HCT116 (cell line): ENCODE results near the gene FSHR. TPM values are rescaled to one million over a fixed set of nuclear protein-coding genes. Genes with fewer than 3 reads are reported as not detected.

Experiments used
- ATAC-seq: fragments of 200-7000 bp; cut with Tn5 transposase; 2 replicates; pipeline ENCODE4 v1.9.1; 2020; ENCODE audit warnings: mild to moderate bottlenecking, moderate library complexity
- BruUV-seq: library from RNA; stranded (reverse); fragments of 400-500 nt; replicated peaks from 2 replicates; lab custom pipeline; 2021; lab: Mats Ljungman, UMichigan
- CTCF ChIA-PET: fragments of 300-600 bp; sonication (Branson Sonifier 250); formaldehyde crosslinking; loops from one replicate; lab custom pipeline; 2021; ENCODE audit warnings: antibody characterized with exemption; lab: Charles Lee
- POLR2A ChIA-PET: fragments of 300-600, 350-600 bp; sonication (Branson Sonifier 250); formaldehyde crosslinking; loops from one replicate; lab custom pipeline; 2021; ENCODE audit warnings: antibody characterized with exemption; lab: Charles Lee
- RAD21 ChIA-PET, 2 experiments: fragments of 300-600 bp; sonication (Branson Sonifier 250); formaldehyde crosslinking; loops; one replicate each; lab custom pipeline; 2023; ENCODE audit warnings: low total read pairs in 2 of 2; ENCODE audit not compliant: uncharacterized antibody in 2 of 2, unreplicated experiment in 2 of 2, low non-redundant PET in 1 of 2; lab: Charles Lee
- DNase-seq: peaks from one replicate; pipeline ENCODE4 v3.0.0-alpha.2; 2010; ENCODE audit warnings: low read depth, low spot score
- H2AFZ ChIP-seq: fragments of 200-600 bp; shearing (Covaris generic), sonication (generic); 2 replicates; pipeline ENCODE4 v1.6.1; 2017; ENCODE audit warnings: low read depth, mixed run types, mixed read lengths, antibody characterized with exemption, low read length; ENCODE audit not compliant: poor library complexity, severe bottlenecking
- H3K27ac ChIP-seq: 2 replicates; pipeline ENCODE4 v1.5.1; 2012; ENCODE audit warnings: low read depth, low read length
- H3K27me3 ChIP-seq: fragments of 200-600 bp; sonication (generic); 2 replicates; pipeline ENCODE4 v1.6.1; 2016; ENCODE audit warnings: mixed run types, low read length, mixed read lengths; ENCODE audit not compliant: insufficient read depth
- H3K36me3 ChIP-seq, 2 experiments: fragments of 200-500 bp in 1 of 2; fragments of 200-600 bp in 1 of 2; sonication (Bioruptor generic) in 1 of 2; sonication (generic) in 1 of 2; 2 replicates each; pipeline versions ENCODE4 v1.5.1 to v1.6.1; 2014 to 2016; ENCODE audit warnings: low read length in 2 of 2, inconsistent platforms in 1 of 2, mixed read lengths in 1 of 2, mixed run types in 1 of 2; ENCODE audit not compliant: insufficient read depth in 2 of 2, control insufficient read depth in 1 of 2
- H3K4me1 ChIP-seq, 2 experiments: fragments of 200-600 bp in 1 of 2; sonication (generic) in 1 of 2; 2 replicates each; pipeline versions ENCODE4 v1.5.1 to v1.6.1; 2012 to 2017; ENCODE audit warnings: low read length in 2 of 2, inconsistent platforms in 1 of 2, mild to moderate bottlenecking in 1 of 2, mixed read lengths in 1 of 2, mixed run types in 1 of 2, moderate library complexity in 1 of 2; ENCODE audit not compliant: insufficient read depth in 2 of 2, control insufficient read depth in 1 of 2
- H3K4me2 ChIP-seq: fragments of 200-600 bp; sonication (generic); 2 replicates; pipeline ENCODE4 v1.6.1; 2017; ENCODE audit warnings: mixed run types, low read length, mixed read lengths
- H3K4me3 ChIP-seq, 2 experiments: fragments of 200-600 bp in 1 of 2; sonication (generic) in 1 of 2; replicated peaks in 1 of 2; 2 replicates each; pipeline ENCODE4 v1.5.1; 2011 to 2016; ENCODE audit warnings: low read length in 2 of 2, control low read depth in 1 of 2, low read depth in 1 of 2, mild to moderate bottlenecking in 1 of 2, mixed read lengths in 1 of 2, mixed run types in 1 of 2
- H3K79me2 ChIP-seq: fragments of 200-600 bp; sonication (generic); 2 replicates; pipeline ENCODE4 v1.6.1; 2017; ENCODE audit warnings: mild to moderate bottlenecking, mixed run types, low read length, moderate library complexity, mixed read lengths; ENCODE audit not compliant: insufficient read depth
- H3K9ac ChIP-seq: fragments of 200-600 bp; sonication (generic); 2 replicates; pipeline ENCODE4 v1.6.1; 2016; ENCODE audit warnings: low read length, mixed read lengths
- H3K9me2 ChIP-seq: fragments of 200-600 bp; sonication (generic), shearing (Covaris generic); 2 replicates; pipeline ENCODE4 v1.6.1; 2017; ENCODE audit warnings: mixed run types, mild to moderate bottlenecking, moderate library complexity; ENCODE audit not compliant: insufficient read depth
- H3K9me3 ChIP-seq, 2 experiments: fragments of 200-500 bp in 1 of 2; fragments of 200-600 bp in 1 of 2; sonication (Bioruptor generic) in 1 of 2; sonication (generic) in 1 of 2; 2 replicates each; pipeline ENCODE4 v1.6.1; 2014 to 2017; ENCODE audit warnings: low read length in 2 of 2, mixed read lengths in 2 of 2, inconsistent platforms in 1 of 2, low read depth in 1 of 2, mild to moderate bottlenecking in 1 of 2, mixed run types in 1 of 2, moderate library complexity in 1 of 2; ENCODE audit not compliant: control insufficient read depth in 1 of 2, insufficient read depth in 1 of 2
- H4K20me1 ChIP-seq: fragments of 200-600 bp; sonication (generic), shearing (Covaris generic); 2 replicates; pipeline ENCODE4 v1.6.1; 2017; ENCODE audit warnings: mixed run types, mild to moderate bottlenecking, moderate library complexity; ENCODE audit not compliant: insufficient read depth
- CEBPB ChIP-seq: IDR thresholded peaks from 2 replicates; pipeline ENCODE4 v1.6.1; 2012; ENCODE audit warnings: low read depth
- EGR1 ChIP-seq: IDR thresholded peaks from 2 replicates; pipeline ENCODE4 v1.6.1; 2012; ENCODE audit warnings: low read depth
- FOSL1 ChIP-seq: IDR thresholded peaks from 2 replicates; pipeline ENCODE4 v1.6.1; 2012; ENCODE audit warnings: low read depth
- POLR2A ChIP-seq: IDR thresholded peaks from 2 replicates; pipeline ENCODE4 v1.7.0; 2011; ENCODE audit warnings: borderline replicate concordance; ENCODE audit not compliant: insufficient read depth, insufficient read length; ENCODE audit errors: extremely low read depth
- POLR2AphosphoS5 ChIP-seq: IDR thresholded peaks from 2 replicates; pipeline ENCODE4 v1.6.1; 2011; ENCODE audit warnings: mild to moderate bottlenecking, low read depth, low read length, moderate library complexity
- SP1 ChIP-seq: IDR thresholded peaks from 2 replicates; pipeline ENCODE4 v1.6.1; 2012; ENCODE audit warnings: low read depth
- SRF ChIP-seq: IDR thresholded peaks from 2 replicates; pipeline ENCODE4 v1.6.1; 2012; ENCODE audit warnings: low read depth
- YY1 ChIP-seq: IDR thresholded peaks from 2 replicates; pipeline ENCODE4 v1.6.1; 2011; ENCODE audit warnings: low read length, low read depth, moderate library complexity, mild to moderate bottlenecking; ENCODE audit not compliant: insufficient replicate concordance; ENCODE audit errors: extremely low read depth
- ZFX ChIP-seq: fragments of 450-650 bp; IDR thresholded peaks from 2 replicates; pipeline ENCODE4 v1.6.1; 2017
- ZNF274 ChIP-seq: fragments of 200-500 bp; sonication (Bioruptor generic); IDR thresholded peaks from 2 replicates; pipeline ENCODE4 v1.6.1; 2014; ENCODE audit warnings: mild to moderate bottlenecking, low read depth, low read length, inconsistent platforms
- intact Hi-C: fragments of 100-400 bp; cut with micrococcal nuclease; formaldehyde crosslinking; loops from 2 replicates; pipeline ENCODE4 v1.10.0; 2022
- total RNA-seq: library from RNA; stranded (reverse); gene quantifications from one replicate; pipeline ENCODE4 v1.2.1, GENCODE V29; 2021; ENCODE audit not compliant: unreplicated experiment
- TF ChIP-seq, protein P1 (sequence below): IDR thresholded peaks from 2 replicates; pipeline ENCODE4 v1.6.1; 2012
- TF ChIP-seq, protein P2 (sequence below), 3 experiments: fragments of 200-600 bp in 1 of 3; sonication (generic) in 1 of 3; IDR thresholded peaks in 2 of 3; conservative IDR thresholded peaks in 1 of 3; 2 replicates each; pipeline ENCODE4 v1.5.1; 2012 to 2017; ENCODE audit warnings: low read depth in 2 of 3, low read length in 2 of 3, antibody characterized with exemption in 1 of 3, borderline replicate concordance in 1 of 3, control low read depth in 1 of 3, mild to moderate bottlenecking in 1 of 3, mixed read lengths in 1 of 3, mixed run types in 1 of 3, moderate library complexity in 1 of 3; ENCODE audit not compliant: insufficient read depth in 1 of 3
- TF ChIP-seq, protein P3 (sequence below): IDR thresholded peaks from 2 replicates; pipeline ENCODE4 v1.6.1; 2012; ENCODE audit warnings: low read depth
- TF ChIP-seq, protein P4 (sequence below): IDR thresholded peaks from 2 replicates; pipeline ENCODE4 v1.6.1; 2012

The FSHR gene
- total RNA-seq, 1 experiment from 2014 or later, result not detected

DNA sequence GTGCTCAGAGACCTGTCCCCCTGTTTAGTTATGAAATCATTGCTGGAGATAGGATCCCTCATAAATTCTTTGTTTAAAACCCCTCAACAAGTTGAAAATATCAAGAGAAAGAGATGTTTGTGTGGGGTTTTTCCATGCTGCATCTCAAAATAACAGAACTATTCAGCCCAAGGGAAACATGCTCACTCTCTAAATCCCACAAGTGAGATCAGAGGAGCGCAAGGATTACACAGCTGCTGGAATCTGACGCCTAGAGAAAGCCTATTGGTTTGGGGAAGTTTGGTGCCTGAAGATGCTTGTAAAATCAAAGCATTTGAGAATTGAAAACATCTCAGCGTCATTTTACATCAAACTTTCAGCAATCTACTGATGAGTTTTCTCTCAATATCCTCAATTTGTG lies 7.9 kb downstream of the FSHR start:
- Histone ChIP-seq H3K4me2 (no peak overlapping the region), H3K4me1 (no peaks in the 10 kb centered on the region), H3K79me2 (no peaks in the 10 kb centered on the region), H4K20me1 (no peaks in the 10 kb centered on the region), H3K27me3 (no peaks in the 10 kb centered on the region), H3K36me3 (no peaks in the 10 kb centered on the region), H2AFZ (no peak overlapping the region), H3K9me2 (no peaks in the 10 kb centered on the region), H3K9ac (no peak overlapping the region), H3K9me3 (0 out of 4 replicates have a peak, but pooled peaks cover 0 to 3% of the 10 kb centered on the region in 2 experiments), H3K27ac (no peak overlapping the region), H3K4me3 (no peak overlapping the region)
- ChIA-PET POLR2A (no interaction called here), CTCF (no interaction called here), RAD21 (no interaction called here)
- no peak for ATAC-seq
- intact Hi-C loops, result no loop called here
- no TSS peak for BruUV-seq
- TF ChIP-seq POLR2AphosphoS5 (no peak), SRF (no peak), POLR2A (no peak), SP1 (no peak)
- no peak for DNase-seq

DNA sequence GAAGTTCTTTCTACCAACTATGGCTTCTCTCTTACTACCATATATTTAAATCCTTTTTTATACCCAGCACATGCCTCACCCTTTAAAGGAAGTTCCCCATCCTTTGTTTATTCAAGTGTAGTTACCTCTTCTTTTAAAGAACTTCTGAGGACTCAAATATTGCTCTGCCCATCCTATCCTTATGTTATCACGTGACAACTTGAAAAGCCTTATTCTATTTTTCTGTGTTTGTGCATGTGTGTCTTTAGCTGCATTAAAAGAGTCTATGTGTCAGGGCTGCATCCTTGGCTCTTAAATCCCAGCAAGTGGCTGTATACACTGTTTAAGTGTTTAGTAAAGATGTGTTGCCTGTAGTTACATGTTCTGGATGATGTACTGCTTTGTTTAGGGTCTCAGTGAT lies 22.5 kb downstream of the FSHR start:
- no TSS peak for BruUV-seq
- H3K79me2 ChIP-seq, result no peaks in the 10 kb centered on the region
- intact Hi-C loops, result no loop called here
- H4K20me1 ChIP-seq, result no peaks in the 10 kb centered on the region
- RAD21 ChIA-PET, result no interaction called here
- no peaks in the 10 kb centered on the region for H3K27me3 ChIP-seq
- CTCF ChIA-PET, result no interaction called here
- no peak for ATAC-seq
- DNase-seq, result no peak
- TF ChIP-seq CEBPB (no peak), ZNF274 (no peak), SP1 (no peak), FOSL1 (no peak), ZFX (no peak), YY1 (no peak), EGR1 (no peak)
- TF ChIP-seq, protein P1, sequence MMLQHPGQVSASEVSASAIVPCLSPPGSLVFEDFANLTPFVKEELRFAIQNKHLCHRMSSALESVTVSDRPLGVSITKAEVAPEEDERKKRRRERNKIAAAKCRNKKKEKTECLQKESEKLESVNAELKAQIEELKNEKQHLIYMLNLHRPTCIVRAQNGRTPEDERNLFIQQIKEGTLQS, result no peak
- TF ChIP-seq, protein P2, sequence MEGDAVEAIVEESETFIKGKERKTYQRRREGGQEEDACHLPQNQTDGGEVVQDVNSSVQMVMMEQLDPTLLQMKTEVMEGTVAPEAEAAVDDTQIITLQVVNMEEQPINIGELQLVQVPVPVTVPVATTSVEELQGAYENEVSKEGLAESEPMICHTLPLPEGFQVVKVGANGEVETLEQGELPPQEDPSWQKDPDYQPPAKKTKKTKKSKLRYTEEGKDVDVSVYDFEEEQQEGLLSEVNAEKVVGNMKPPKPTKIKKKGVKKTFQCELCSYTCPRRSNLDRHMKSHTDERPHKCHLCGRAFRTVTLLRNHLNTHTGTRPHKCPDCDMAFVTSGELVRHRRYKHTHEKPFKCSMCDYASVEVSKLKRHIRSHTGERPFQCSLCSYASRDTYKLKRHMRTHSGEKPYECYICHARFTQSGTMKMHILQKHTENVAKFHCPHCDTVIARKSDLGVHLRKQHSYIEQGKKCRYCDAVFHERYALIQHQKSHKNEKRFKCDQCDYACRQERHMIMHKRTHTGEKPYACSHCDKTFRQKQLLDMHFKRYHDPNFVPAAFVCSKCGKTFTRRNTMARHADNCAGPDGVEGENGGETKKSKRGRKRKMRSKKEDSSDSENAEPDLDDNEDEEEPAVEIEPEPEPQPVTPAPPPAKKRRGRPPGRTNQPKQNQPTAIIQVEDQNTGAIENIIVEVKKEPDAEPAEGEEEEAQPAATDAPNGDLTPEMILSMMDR (IDR thresholded peaks at IDR 0.05 in 2 of 3, conservative IDR thresholded peaks at IDR 0.05 in 1 of 3; ENCODE audit: borderline replicate concordance in 1 of 3, insufficient read depth in 1 of 3, low read depth in 2 of 3, low read length in 2 of 3), result no peak
- TF ChIP-seq, protein P3, sequence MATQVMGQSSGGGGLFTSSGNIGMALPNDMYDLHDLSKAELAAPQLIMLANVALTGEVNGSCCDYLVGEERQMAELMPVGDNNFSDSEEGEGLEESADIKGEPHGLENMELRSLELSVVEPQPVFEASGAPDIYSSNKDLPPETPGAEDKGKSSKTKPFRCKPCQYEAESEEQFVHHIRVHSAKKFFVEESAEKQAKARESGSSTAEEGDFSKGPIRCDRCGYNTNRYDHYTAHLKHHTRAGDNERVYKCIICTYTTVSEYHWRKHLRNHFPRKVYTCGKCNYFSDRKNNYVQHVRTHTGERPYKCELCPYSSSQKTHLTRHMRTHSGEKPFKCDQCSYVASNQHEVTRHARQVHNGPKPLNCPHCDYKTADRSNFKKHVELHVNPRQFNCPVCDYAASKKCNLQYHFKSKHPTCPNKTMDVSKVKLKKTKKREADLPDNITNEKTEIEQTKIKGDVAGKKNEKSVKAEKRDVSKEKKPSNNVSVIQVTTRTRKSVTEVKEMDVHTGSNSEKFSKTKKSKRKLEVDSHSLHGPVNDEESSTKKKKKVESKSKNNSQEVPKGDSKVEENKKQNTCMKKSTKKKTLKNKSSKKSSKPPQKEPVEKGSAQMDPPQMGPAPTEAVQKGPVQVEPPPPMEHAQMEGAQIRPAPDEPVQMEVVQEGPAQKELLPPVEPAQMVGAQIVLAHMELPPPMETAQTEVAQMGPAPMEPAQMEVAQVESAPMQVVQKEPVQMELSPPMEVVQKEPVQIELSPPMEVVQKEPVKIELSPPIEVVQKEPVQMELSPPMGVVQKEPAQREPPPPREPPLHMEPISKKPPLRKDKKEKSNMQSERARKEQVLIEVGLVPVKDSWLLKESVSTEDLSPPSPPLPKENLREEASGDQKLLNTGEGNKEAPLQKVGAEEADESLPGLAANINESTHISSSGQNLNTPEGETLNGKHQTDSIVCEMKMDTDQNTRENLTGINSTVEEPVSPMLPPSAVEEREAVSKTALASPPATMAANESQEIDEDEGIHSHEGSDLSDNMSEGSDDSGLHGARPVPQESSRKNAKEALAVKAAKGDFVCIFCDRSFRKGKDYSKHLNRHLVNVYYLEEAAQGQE, result no peak
- TF ChIP-seq, protein P4, sequence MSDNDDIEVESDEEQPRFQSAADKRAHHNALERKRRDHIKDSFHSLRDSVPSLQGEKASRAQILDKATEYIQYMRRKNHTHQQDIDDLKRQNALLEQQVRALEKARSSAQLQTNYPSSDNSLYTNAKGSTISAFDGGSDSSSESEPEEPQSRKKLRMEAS, result no peak
- TF ChIP-seq, all 23 proteins: peak for 0
- Histone ChIP-seq H2AFZ (no peak overlapping the region), H3K9ac (no peak overlapping the region), H3K9me3 (peaks cover 0 to 4% of the 10 kb centered on the region in 2 experiments; a peak in 2 of 4 replicates), H3K27ac (no peak overlapping the region), H3K36me3 (no peaks in the 10 kb centered on the region), H3K4me2 (no peak overlapping the region), H3K4me3 (no peak overlapping the region), H3K9me2 (no peaks in the 10 kb centered on the region), H3K4me1 (no peaks in the 10 kb centered on the region)
- POLR2A ChIA-PET, result no interaction called here
